ENCODE measurements around the gene PPEF1. TPM values are rescaled to one million over a fixed set of nuclear protein-coding genes. Genes with fewer than 3 reads are reported as not detected.
A peak's percentile ranks its signal among the peaks of the same experiment; 100 is the strongest.

The PPEF1 gene
- total RNA-seq, 1 donor from 2014 or later, result 0.78 TPM

- no peak for TF ChIP-seq CTCF (IDR thresholded peaks at IDR 0.05; ENCODE audit: unreplicated experiment)
- Mint-ChIP-seq H3K27ac (no peak overlapping the region), H3K27me3 (ENCODE audit: low read depth) (no peaks in the 10 kb centered on the region), H3K9me3 (peaks cover 55% of the 10 kb centered on the region), H3K4me1 (peaks cover 13% of the 10 kb centered on the region), H3K36me3 (no peaks in the 10 kb centered on the region), H3K4me3 (no peak overlapping the region)
- DNase-seq (ENCODE audit: low spot score in 2 of 2, unreplicated experiment in 2 of 2), result no peak
Observed at GRCh38 chrX:18789916-18790315, 82.5 kb downstream of the PPEF1 start.

DNA sequence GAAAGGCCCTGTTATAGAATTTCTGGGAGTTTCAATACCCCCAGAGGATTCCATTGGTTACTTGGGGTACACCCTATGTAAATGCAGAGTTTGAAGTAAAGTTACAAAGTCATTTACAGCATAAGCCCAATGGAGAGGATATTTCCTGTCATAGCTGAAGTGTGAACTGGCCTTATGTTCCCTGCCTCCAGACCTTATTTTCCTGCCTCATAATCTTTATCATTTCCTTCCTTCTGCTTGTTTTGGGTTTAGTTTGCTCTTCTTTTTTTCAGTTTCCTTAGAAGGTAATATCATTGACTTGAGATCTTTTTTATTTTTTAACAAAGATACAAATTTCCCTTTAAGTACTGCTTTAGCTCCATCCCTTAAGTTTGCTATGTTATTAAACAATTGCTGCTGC, 85.4 kb downstream of the PPEF1 start:
- peak overlapping the region; percentile 14 for H3K27ac Mint-ChIP-seq
- DNase-seq (ENCODE audit: low spot score in 2 of 2, unreplicated experiment in 2 of 2), result no peak
- no peaks in the 10 kb centered on the region for H3K36me3 Mint-ChIP-seq
- H3K9me3 Mint-ChIP-seq, result peaks cover 37% of the 10 kb centered on the region
- no peak overlapping the region for H3K4me3 Mint-ChIP-seq
- H3K27me3 Mint-ChIP-seq (ENCODE audit: low read depth), result no peaks in the 10 kb centered on the region
- peaks cover 13% of the 10 kb centered on the region for H3K4me1 Mint-ChIP-seq
- no peak for TF ChIP-seq CTCF (IDR thresholded peaks at IDR 0.05; ENCODE audit: unreplicated experiment)

GRCh38 chrX:18793601-18794089, 86.2 kb downstream of the PPEF1 start:
- Mint-ChIP-seq H3K9me3 (peaks cover 36% of the 10 kb centered on the region), H3K4me1 (peaks cover 13% of the 10 kb centered on the region), H3K27ac (peak overlapping the region; percentile 75), H3K27me3 (ENCODE audit: low read depth) (no peaks in the 10 kb centered on the region), H3K4me3 (no peak overlapping the region), H3K36me3 (no peaks in the 10 kb centered on the region)
- no peak for DNase-seq (ENCODE audit: low spot score in 2 of 2, unreplicated experiment in 2 of 2)
- TF ChIP-seq CTCF (IDR thresholded peaks at IDR 0.05; ENCODE audit: unreplicated experiment), result no peak

GRCh38 chrX:18797141-18797540, 89.7 kb downstream of the PPEF1 start:
- H3K4me1 Mint-ChIP-seq, result peaks cover 16% of the 10 kb centered on the region
- no peak overlapping the region for H3K27ac Mint-ChIP-seq
- H3K4me3 Mint-ChIP-seq, result no peak overlapping the region
- H3K27me3 Mint-ChIP-seq (ENCODE audit: low read depth), result no peaks in the 10 kb centered on the region
- no peak for TF ChIP-seq CTCF (IDR thresholded peaks at IDR 0.05; ENCODE audit: unreplicated experiment)
- DNase-seq (ENCODE audit: low spot score in 2 of 2, unreplicated experiment in 2 of 2), result no peak
- peaks cover 15% of the 10 kb centered on the region for H3K9me3 Mint-ChIP-seq
- no peaks in the 10 kb centered on the region for H3K36me3 Mint-ChIP-seq

DNA sequence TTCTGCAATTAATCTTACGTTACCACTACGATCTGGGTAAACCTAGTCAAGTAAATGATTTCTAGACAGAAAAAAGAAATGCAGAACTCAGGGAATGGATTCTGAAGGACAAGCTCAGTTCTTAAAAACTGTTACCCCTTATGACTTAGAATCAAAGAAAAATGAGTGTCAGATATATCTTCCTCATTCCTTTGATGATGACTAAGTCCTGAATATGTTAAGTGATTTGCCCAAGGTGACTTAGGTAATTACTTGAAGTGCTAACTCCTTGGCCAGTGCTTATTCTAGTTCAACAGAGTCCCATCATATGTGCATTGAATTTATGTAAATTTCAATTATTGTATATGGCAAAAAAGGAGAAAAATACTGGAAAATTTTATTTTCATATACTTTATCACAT, 92.5 kb downstream of the PPEF1 start:
- H3K27me3 Mint-ChIP-seq (ENCODE audit: low read depth), result no peaks in the 10 kb centered on the region
- H3K36me3 Mint-ChIP-seq, result no peaks in the 10 kb centered on the region
- H3K27ac Mint-ChIP-seq, result no peak overlapping the region
- no peak overlapping the region for H3K4me3 Mint-ChIP-seq
- H3K4me1 Mint-ChIP-seq, result peaks cover 3% of the 10 kb centered on the region
- no peak for DNase-seq (ENCODE audit: low spot score in 2 of 2, unreplicated experiment in 2 of 2)
- no peak for TF ChIP-seq CTCF (IDR thresholded peaks at IDR 0.05; ENCODE audit: unreplicated experiment)
- peaks cover 18% of the 10 kb centered on the region for H3K9me3 Mint-ChIP-seq

DNA sequence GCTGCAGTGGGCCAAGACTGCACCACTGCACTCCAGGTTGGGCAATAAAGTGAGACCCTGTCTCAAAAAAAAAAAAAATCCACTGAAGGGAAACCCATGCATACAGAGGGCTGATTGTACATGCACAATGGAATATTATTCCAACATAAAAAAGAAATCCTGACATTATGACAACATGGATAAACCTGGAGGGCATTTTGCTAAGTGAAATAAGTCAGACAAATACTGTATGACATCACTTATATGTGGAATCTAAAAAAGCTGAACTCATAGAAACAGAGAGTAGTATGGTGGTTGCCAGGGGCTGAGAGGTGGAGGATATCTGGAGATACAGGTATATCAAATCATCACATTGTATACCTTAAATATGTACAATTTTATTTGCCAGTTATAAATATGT, 102.2 kb downstream of the PPEF1 start:
- Mint-ChIP-seq H3K9me3 (peaks cover 28% of the 10 kb centered on the region), H3K4me3 (no peak overlapping the region), H3K27me3 (ENCODE audit: low read depth) (no peaks in the 10 kb centered on the region), H3K27ac (no peak overlapping the region), H3K4me1 (no peaks in the 10 kb centered on the region), H3K36me3 (peaks cover 2% of the 10 kb centered on the region)
- no peak for TF ChIP-seq CTCF (IDR thresholded peaks at IDR 0.05; ENCODE audit: unreplicated experiment)
- no peak for DNase-seq (ENCODE audit: low spot score in 2 of 2, unreplicated experiment in 2 of 2)
